Measurements from ENCODE around the gene GNGT1. TPM values are rescaled to one million over a fixed set of nuclear protein-coding genes. Genes with fewer than 3 reads are reported as not detected.

Gene GNGT1
- polyA plus RNA-seq, 1 donor (not counting 4 experiments of a cell fraction or from before 2014, with no cell fraction given), result not detected

DNA sequence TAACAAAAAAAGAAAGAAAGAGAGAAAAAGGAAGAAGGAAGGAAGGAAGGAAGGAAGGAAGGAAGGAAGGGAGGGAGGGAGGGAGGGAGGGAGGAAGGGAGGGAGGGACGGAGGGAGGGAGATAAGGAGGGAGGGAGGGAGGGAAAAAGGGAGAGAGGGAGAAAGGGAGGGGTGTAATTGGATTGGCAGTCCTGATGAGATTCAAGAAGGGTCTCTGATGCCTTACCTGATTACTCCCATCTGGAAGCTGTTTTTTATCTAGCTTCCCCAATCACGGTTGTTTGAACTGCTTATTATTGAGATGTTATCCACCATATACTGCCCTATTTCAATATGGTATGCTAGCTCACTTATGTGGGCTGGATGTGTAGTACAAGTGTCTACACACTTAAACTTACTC, 42.5 kb downstream of the GNGT1 start:
- no peak for TF ChIP-seq EZH2 (IDR thresholded peaks at IDR 0.05; ENCODE audit: low read length)
- TF ChIP-seq, protein P1, sequence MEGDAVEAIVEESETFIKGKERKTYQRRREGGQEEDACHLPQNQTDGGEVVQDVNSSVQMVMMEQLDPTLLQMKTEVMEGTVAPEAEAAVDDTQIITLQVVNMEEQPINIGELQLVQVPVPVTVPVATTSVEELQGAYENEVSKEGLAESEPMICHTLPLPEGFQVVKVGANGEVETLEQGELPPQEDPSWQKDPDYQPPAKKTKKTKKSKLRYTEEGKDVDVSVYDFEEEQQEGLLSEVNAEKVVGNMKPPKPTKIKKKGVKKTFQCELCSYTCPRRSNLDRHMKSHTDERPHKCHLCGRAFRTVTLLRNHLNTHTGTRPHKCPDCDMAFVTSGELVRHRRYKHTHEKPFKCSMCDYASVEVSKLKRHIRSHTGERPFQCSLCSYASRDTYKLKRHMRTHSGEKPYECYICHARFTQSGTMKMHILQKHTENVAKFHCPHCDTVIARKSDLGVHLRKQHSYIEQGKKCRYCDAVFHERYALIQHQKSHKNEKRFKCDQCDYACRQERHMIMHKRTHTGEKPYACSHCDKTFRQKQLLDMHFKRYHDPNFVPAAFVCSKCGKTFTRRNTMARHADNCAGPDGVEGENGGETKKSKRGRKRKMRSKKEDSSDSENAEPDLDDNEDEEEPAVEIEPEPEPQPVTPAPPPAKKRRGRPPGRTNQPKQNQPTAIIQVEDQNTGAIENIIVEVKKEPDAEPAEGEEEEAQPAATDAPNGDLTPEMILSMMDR (optimal IDR thresholded peaks at IDR 0.05 in 1 of 3, IDR thresholded peaks at IDR 0.05 in 1 of 3, conservative IDR thresholded peaks at IDR 0.05 in 1 of 3; ENCODE audit: extremely low read depth in 1 of 3, insufficient read depth in 2 of 3, low read length in 3 of 3), result no peak
- DNase-seq (ENCODE audit: low read depth, low spot score) (no peak), FAIRE-seq (no peak)
- Histone ChIP-seq H3K36me3 (ENCODE audit: control insufficient read depth in 2 of 2, extremely low read depth in 1 of 2, insufficient read depth in 2 of 2, low read length in 2 of 2) (no peaks in the 10 kb centered on the region), H3K79me2 (ENCODE audit: control insufficient read depth, insufficient read depth, low read length) (no peaks in the 10 kb centered on the region), H3K9me3 (ENCODE audit: control insufficient read depth, low read depth, low read length) (no peaks in the 10 kb centered on the region), H3K27ac (ENCODE audit: control insufficient read depth, insufficient read depth, low read length) (no peak overlapping the region), H3K4me3 (ENCODE audit: control insufficient read depth in 2 of 3, extremely low read depth in 1 of 3, insufficient read depth in 2 of 3, low read depth in 1 of 3, low read length in 3 of 3) (no peak overlapping the region), H3K27me3 (ENCODE audit: control insufficient read depth, extremely low read depth, insufficient read depth, low read length) (no peaks in the 10 kb centered on the region), H4K20me1 (ENCODE audit: control insufficient read depth, extremely low read depth, insufficient read depth, low read length) (no peaks in the 10 kb centered on the region), H3K4me1 (ENCODE audit: control insufficient read depth, extremely low read depth, insufficient read depth, low read length) (no peaks in the 10 kb centered on the region), H3K4me2 (ENCODE audit: control insufficient read depth, extremely low read depth, insufficient read depth, low read depth, low read length) (no peak overlapping the region), H2AFZ (ENCODE audit: control insufficient read depth, low read length) (no peak overlapping the region), H3K9ac (ENCODE audit: control insufficient read depth, extremely low read depth, insufficient read depth, low read length) (no peak overlapping the region), H3K9me1 (ENCODE audit: control insufficient read depth, extremely low read depth, insufficient read depth, low read length) (no peaks in the 10 kb centered on the region)
- dilution Hi-C loops (cut with MboI; ENCODE audit: extremely low pct_ligation_motif_present, low sequenced_read_pairs), result no loop called here

DNA sequence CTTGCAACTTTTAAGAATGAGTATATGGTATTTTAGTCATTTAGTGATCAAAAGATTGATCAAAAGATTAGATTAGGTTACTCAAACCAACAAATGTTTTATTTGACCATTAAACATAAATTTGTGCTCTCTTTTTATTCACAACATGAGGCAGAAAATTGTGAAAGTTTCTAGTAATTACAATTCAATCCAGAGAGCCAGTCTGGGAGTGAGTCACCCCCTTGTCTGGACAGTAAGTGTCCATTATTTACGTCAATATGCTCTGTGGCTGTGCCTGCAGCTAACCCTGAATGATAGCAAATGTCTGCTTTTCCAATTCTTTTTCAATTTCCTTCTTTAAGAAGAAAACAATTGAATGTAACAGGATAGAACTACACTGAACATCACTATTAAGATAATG, 43.1 kb downstream of the GNGT1 start:
- no peaks in the 10 kb centered on the region for H3K36me3 ChIP-seq (ENCODE audit: control insufficient read depth in 2 of 2, extremely low read depth in 1 of 2, insufficient read depth in 2 of 2, low read length in 2 of 2)
- TF ChIP-seq, protein P1 (optimal IDR thresholded peaks at IDR 0.05 in 1 of 3, IDR thresholded peaks at IDR 0.05 in 1 of 3, conservative IDR thresholded peaks at IDR 0.05 in 1 of 3; ENCODE audit: extremely low read depth in 1 of 3, insufficient read depth in 2 of 3, low read length in 3 of 3), result no peak
- TF ChIP-seq EZH2 (IDR thresholded peaks at IDR 0.05; ENCODE audit: low read length), result no peak
- H3K79me2 ChIP-seq (ENCODE audit: control insufficient read depth, insufficient read depth, low read length), result no peaks in the 10 kb centered on the region
- H3K4me3 ChIP-seq (ENCODE audit: control insufficient read depth in 2 of 3, extremely low read depth in 1 of 3, insufficient read depth in 2 of 3, low read depth in 1 of 3, low read length in 3 of 3), result no peak overlapping the region
- H3K27ac ChIP-seq (ENCODE audit: control insufficient read depth, insufficient read depth, low read length), result no peak overlapping the region
- dilution Hi-C loops (cut with MboI; ENCODE audit: extremely low pct_ligation_motif_present, low sequenced_read_pairs), result no loop called here
- H3K4me2 ChIP-seq (ENCODE audit: control insufficient read depth, extremely low read depth, insufficient read depth, low read depth, low read length), result no peak overlapping the region
- DNase-seq (ENCODE audit: low read depth, low spot score), result no peak
- H2AFZ ChIP-seq (ENCODE audit: control insufficient read depth, low read length), result no peak overlapping the region
- FAIRE-seq, result no peak
- H4K20me1 ChIP-seq (ENCODE audit: control insufficient read depth, extremely low read depth, insufficient read depth, low read length), result no peaks in the 10 kb centered on the region
- no peaks in the 10 kb centered on the region for H3K9me3 ChIP-seq (ENCODE audit: control insufficient read depth, low read depth, low read length)
- no peaks in the 10 kb centered on the region for H3K4me1 ChIP-seq (ENCODE audit: control insufficient read depth, extremely low read depth, insufficient read depth, low read length)
- no peaks in the 10 kb centered on the region for H3K27me3 ChIP-seq (ENCODE audit: control insufficient read depth, extremely low read depth, insufficient read depth, low read length)
- no peak overlapping the region for H3K9ac ChIP-seq (ENCODE audit: control insufficient read depth, extremely low read depth, insufficient read depth, low read length)
- H3K9me1 ChIP-seq (ENCODE audit: control insufficient read depth, extremely low read depth, insufficient read depth, low read length), result no peaks in the 10 kb centered on the region

Data from keratinocyte (primary cell).